ENCODE results near the gene MRTFB.
A peak's percentile ranks its signal among the peaks of the same experiment; 100 is the strongest.

Gene MRTFB

DNA sequence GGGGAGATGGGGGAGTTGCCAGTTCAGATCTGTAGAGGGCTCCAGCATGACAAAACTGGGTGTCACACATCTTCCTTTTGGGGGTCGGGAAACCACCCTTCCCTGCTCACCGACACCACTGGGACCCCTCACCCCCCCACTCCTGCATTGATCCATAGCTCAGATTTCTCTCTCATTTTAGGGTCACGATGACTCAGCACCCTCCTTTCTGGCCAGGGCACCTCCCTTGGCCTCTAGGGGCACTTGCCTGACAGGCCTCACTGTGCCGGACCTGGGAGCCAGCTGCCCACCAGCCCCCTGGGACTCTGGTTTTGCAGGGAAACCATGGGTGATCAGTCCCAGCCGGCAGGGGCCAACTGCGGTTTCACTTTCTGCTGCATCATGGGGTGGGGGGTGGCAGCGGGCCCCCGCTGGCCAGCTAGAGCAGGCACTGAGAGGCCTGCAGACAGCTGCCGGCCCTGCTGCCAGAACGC is 239.4 kb downstream of the MRTFB start:
- TF ChIP-seq REST (IDR thresholded peaks at IDR 0.05; ENCODE audit: insufficient replicate concordance, low read depth) (no peak), POLR2AphosphoS5 (IDR thresholded peaks at IDR 0.05; ENCODE audit: low read depth) (no peak), SPI1 (IDR thresholded peaks at IDR 0.05; ENCODE audit: borderline replicate concordance, low read depth) (no peak), GABPA (IDR thresholded peaks at IDR 0.05; ENCODE audit: low read depth) (no peak)
- TF ChIP-seq, protein P1, sequence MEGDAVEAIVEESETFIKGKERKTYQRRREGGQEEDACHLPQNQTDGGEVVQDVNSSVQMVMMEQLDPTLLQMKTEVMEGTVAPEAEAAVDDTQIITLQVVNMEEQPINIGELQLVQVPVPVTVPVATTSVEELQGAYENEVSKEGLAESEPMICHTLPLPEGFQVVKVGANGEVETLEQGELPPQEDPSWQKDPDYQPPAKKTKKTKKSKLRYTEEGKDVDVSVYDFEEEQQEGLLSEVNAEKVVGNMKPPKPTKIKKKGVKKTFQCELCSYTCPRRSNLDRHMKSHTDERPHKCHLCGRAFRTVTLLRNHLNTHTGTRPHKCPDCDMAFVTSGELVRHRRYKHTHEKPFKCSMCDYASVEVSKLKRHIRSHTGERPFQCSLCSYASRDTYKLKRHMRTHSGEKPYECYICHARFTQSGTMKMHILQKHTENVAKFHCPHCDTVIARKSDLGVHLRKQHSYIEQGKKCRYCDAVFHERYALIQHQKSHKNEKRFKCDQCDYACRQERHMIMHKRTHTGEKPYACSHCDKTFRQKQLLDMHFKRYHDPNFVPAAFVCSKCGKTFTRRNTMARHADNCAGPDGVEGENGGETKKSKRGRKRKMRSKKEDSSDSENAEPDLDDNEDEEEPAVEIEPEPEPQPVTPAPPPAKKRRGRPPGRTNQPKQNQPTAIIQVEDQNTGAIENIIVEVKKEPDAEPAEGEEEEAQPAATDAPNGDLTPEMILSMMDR (IDR thresholded peaks at IDR 0.05; ENCODE audit: insufficient read depth, low read length), result no peak
- H3K27me3 ChIP-seq (ENCODE audit: insufficient read depth, poor library complexity, severe bottlenecking), result no peaks in the 10 kb centered on the region
- no peak overlapping the region for H3K27ac ChIP-seq (replicated peaks)
- DNase-seq (ENCODE audit: low read depth in 1 of 2, low spot score in 1 of 2), result no peak
- no peak overlapping the region for H3K4me3 ChIP-seq (replicated peaks; ENCODE audit: insufficient read depth, low read length)

DNA sequence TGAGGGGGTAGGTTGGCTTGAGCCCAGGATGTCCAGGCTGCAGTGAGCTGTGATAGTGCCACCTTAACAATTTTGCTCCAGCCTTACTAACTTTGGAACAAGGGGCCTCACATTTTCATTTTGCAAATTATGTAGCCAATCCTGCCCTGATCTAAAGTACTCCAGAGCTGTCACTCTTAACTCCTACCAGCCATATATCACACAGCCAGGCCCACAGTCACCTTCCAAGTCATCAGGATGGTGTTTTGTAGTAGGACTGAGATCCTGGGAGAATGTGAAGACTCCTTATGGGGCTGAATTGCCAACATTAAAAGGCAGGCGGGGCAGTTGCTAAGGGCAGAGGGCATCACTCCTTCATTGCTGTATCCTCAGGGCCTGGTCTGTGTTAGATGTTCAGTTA is 243.0 kb downstream of the MRTFB start:
- H3K27me3 ChIP-seq (ENCODE audit: insufficient read depth, poor library complexity, severe bottlenecking), result no peaks in the 10 kb centered on the region
- no peak for DNase-seq (ENCODE audit: low read depth in 1 of 2, low spot score in 1 of 2)
- no peak overlapping the region for H3K4me3 ChIP-seq (replicated peaks; ENCODE audit: insufficient read depth, low read length)
- no peak for TF ChIP-seq POLR2AphosphoS5 (IDR thresholded peaks at IDR 0.05; ENCODE audit: low read depth)
- no peak overlapping the region for H3K27ac ChIP-seq (replicated peaks)

- H3K27ac ChIP-seq (replicated peaks), result no peak overlapping the region
- TF ChIP-seq, protein P1 (IDR thresholded peaks at IDR 0.05; ENCODE audit: insufficient read depth, low read length), result no peak
- no peak for TF ChIP-seq REST (IDR thresholded peaks at IDR 0.05; ENCODE audit: insufficient replicate concordance, low read depth)
- TF ChIP-seq POLR2AphosphoS5 (IDR thresholded peaks at IDR 0.05; ENCODE audit: low read depth), result no peak
- TF ChIP-seq GABPA (IDR thresholded peaks at IDR 0.05; ENCODE audit: low read depth), result no peak
- TF ChIP-seq SPI1 (IDR thresholded peaks at IDR 0.05; ENCODE audit: borderline replicate concordance, low read depth), result no peak
- H3K27me3 ChIP-seq (ENCODE audit: insufficient read depth, poor library complexity, severe bottlenecking), result no peaks in the 10 kb centered on the region
- DNase-seq (ENCODE audit: low read depth in 1 of 2, low spot score in 1 of 2), result no peak
- no peak overlapping the region for H3K4me3 ChIP-seq (replicated peaks; ENCODE audit: insufficient read depth, low read length)
Measured at GRCh38 chr16:14315683-14316320, 244.7 kb downstream of the MRTFB start.

Small RNA genes lying within 50 kb of the gene (microRNA-seq; reads per million reads assigned to microRNA genes)
- 86.5 reads per million, percentile 67 among the genes with 10 or more reads in this experiment for gene MIR193B
- 3.0 reads per million, percentile 3 among the genes with 10 or more reads in this experiment for gene MIR365A

Measured in HL-60 (cell line).